ENCODE results near the gene CNPY1. TPM values are rescaled to one million over a fixed set of nuclear protein-coding genes. Genes with fewer than 3 reads are reported as not detected.
A peak's percentile ranks its signal among the peaks of the same experiment; 100 is the strongest.

Gene CNPY1
- total RNA-seq, 1 donor from 2014 or later: not detected

DNA sequence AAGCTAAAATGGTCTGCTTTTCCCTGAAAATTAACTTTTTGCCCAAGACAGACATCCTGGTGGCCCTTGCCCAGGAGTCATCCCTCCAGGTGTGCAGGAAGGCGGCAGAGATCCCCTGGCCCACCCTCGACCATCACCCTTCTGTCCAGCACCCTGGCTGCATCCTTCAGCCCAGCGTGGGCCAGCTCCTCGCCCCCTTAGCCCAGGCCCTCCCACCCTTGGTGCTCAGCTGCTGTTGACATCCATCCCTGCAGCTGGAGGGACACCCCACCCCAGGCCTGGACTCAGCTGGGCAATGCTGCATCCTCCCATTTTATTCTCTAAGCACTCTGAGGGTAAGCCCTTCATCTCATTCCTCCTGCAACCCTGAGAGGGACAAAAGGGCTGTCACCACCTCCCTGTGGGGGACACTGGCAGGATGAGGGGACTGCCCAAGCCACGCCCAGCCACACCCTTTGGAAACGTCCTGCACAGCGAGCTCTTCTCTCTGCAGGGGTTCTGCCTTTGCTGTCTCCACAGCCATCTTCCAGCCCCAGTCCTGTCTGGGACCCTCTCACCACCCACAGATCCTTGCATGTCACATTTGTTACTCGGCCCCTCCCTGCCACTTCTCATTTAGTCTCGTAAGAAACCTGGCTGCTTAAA, 57.8 kb downstream of the CNPY1 start:
- Mint-ChIP-seq H3K27ac (ENCODE audit: unreplicated experiment) (no peak overlapping the region), H3K36me3 (ENCODE audit: unreplicated experiment) (peaks cover 2% of the 10 kb centered on the region), H3K4me1 (ENCODE audit: unreplicated experiment) (peaks cover 17% of the 10 kb centered on the region), H3K9me3 (ENCODE audit: unreplicated experiment) (no peaks in the 10 kb centered on the region), H3K4me3 (ENCODE audit: unreplicated experiment) (no peak overlapping the region), H3K27me3 (ENCODE audit: unreplicated experiment) (peaks cover 10% of the 10 kb centered on the region)
- peak; percentile 73 for DNase-seq (ENCODE audit: extremely low spot score, unreplicated experiment)
- TF ChIP-seq CTCF (IDR thresholded peaks at IDR 0.05): no peak

- no peak overlapping the region for H3K27ac Mint-ChIP-seq (ENCODE audit: unreplicated experiment)
- peaks cover 17% of the 10 kb centered on the region for H3K4me1 Mint-ChIP-seq (ENCODE audit: unreplicated experiment)
- peaks cover 15% of the 10 kb centered on the region for H3K27me3 Mint-ChIP-seq (ENCODE audit: unreplicated experiment)
- H3K4me3 Mint-ChIP-seq (ENCODE audit: unreplicated experiment): no peak overlapping the region
- H3K36me3 Mint-ChIP-seq (ENCODE audit: unreplicated experiment): peaks cover 2% of the 10 kb centered on the region
- TF ChIP-seq CTCF (IDR thresholded peaks at IDR 0.05): no peak
- H3K9me3 Mint-ChIP-seq (ENCODE audit: unreplicated experiment): no peaks in the 10 kb centered on the region
- DNase-seq (ENCODE audit: extremely low spot score, unreplicated experiment): peak; percentile 78
These were observed 58.6 kb downstream of the CNPY1 start for GRCh38 chr7:155487509-155488482.

DNA sequence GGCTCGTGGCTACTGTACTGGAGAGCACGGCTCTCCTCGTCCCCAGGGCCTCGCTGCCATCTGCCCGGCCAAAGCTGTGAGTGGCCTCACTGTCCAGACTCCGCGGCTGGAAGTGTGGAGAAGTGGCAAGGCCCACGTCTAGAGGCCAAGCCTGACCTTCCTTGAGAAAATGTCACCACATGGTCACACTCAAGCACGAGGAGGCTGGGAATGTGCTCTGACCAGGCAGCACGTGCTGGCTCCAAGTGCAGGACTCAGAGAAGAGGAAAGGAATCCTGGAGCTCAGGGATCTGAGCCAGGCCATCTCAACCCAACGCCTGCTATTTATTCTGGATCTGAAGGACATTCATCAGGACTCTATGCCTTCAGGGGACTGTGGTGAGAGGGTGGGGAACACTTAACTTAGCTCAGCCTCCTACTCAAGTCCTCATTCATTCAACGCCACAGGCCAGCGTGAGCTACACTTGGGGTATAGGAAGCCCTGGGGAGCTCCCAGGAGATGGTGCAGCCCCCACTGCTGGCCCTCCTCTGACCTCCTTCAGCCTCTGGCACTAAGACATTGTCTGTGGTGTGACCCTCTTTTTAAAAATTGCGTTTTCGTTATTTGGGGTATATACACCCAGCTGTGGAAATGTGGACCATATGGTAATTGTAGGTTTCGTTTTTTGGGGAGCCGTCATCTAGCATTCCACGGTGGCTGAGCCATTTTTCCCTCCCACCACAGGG, 59.4 kb downstream of the CNPY1 start:
- no peak overlapping the region for H3K27ac Mint-ChIP-seq (ENCODE audit: unreplicated experiment)
- no peak overlapping the region for H3K4me3 Mint-ChIP-seq (ENCODE audit: unreplicated experiment)
- H3K36me3 Mint-ChIP-seq (ENCODE audit: unreplicated experiment): peaks cover 2% of the 10 kb centered on the region
- H3K4me1 Mint-ChIP-seq (ENCODE audit: unreplicated experiment): peaks cover 14% of the 10 kb centered on the region
- H3K9me3 Mint-ChIP-seq (ENCODE audit: unreplicated experiment): no peaks in the 10 kb centered on the region
- DNase-seq (ENCODE audit: extremely low spot score, unreplicated experiment): no peak
- TF ChIP-seq CTCF (IDR thresholded peaks at IDR 0.05): no peak
- H3K27me3 Mint-ChIP-seq (ENCODE audit: unreplicated experiment): peaks cover 15% of the 10 kb centered on the region

GRCh38 chr7:155484483-155485399, 61.6 kb downstream of the CNPY1 start:
- H3K9me3 Mint-ChIP-seq (ENCODE audit: unreplicated experiment): no peaks in the 10 kb centered on the region
- no peak overlapping the region for H3K27ac Mint-ChIP-seq (ENCODE audit: unreplicated experiment)
- H3K27me3 Mint-ChIP-seq (ENCODE audit: unreplicated experiment): peaks cover 16% of the 10 kb centered on the region
- peak; percentile 83 for DNase-seq (ENCODE audit: extremely low spot score, unreplicated experiment)
- peaks cover 1% of the 10 kb centered on the region for H3K4me1 Mint-ChIP-seq (ENCODE audit: unreplicated experiment)
- no peaks in the 10 kb centered on the region for H3K36me3 Mint-ChIP-seq (ENCODE audit: unreplicated experiment)
- no peak for TF ChIP-seq CTCF (IDR thresholded peaks at IDR 0.05)
- no peak overlapping the region for H3K4me3 Mint-ChIP-seq (ENCODE audit: unreplicated experiment)

Data from osteocyte (in vitro differentiated cells).